Measurements from ENCODE around the gene SASH1.

The SASH1 gene

GRCh38 chr6:148396411-148396810 is 53.8 kb downstream of the SASH1 start:
- TF ChIP-seq GATA3 (IDR thresholded peaks at IDR 0.05; ENCODE audit: low read depth, low read length), result no peak
- TF ChIP-seq GATA2 (IDR thresholded peaks at IDR 0.05; ENCODE audit: low read depth, low read length), result no peak

DNA sequence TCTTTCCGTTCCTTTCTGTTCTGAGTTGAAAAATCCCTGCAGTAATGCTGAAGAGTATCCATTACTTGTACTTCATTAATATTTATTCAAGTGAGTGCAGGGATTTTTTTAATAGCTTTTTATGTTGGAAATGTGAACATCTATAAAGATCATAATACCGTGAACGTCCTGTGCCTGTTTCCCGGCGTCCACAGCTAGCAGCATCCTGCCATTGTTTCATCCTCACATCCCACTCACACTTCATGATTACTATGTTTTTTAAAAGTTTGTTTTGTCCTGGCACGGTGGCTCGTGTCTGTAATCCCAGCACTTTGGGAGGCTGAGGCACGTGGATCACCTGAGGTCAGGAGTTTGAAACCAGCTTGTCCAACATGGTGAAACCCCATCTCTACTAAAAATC is 54.3 kb downstream of the SASH1 start:
- TF ChIP-seq GATA2 (IDR thresholded peaks at IDR 0.05; ENCODE audit: low read depth, low read length), result no peak
- TF ChIP-seq GATA3 (IDR thresholded peaks at IDR 0.05; ENCODE audit: low read depth, low read length), result no peak

GRCh38 chr6:148398244-148398643 is 55.6 kb downstream of the SASH1 start:
- no peak for TF ChIP-seq GATA2 (IDR thresholded peaks at IDR 0.05; ENCODE audit: low read depth, low read length)
- TF ChIP-seq GATA3 (IDR thresholded peaks at IDR 0.05; ENCODE audit: low read depth, low read length), result no peak

- TF ChIP-seq GATA3 (IDR thresholded peaks at IDR 0.05; ENCODE audit: low read depth, low read length), result no peak
- TF ChIP-seq GATA2 (IDR thresholded peaks at IDR 0.05; ENCODE audit: low read depth, low read length), result no peak
These were observed 56.0 kb downstream of the SASH1 start for GRCh38 chr6:148398678-148399077.

DNA sequence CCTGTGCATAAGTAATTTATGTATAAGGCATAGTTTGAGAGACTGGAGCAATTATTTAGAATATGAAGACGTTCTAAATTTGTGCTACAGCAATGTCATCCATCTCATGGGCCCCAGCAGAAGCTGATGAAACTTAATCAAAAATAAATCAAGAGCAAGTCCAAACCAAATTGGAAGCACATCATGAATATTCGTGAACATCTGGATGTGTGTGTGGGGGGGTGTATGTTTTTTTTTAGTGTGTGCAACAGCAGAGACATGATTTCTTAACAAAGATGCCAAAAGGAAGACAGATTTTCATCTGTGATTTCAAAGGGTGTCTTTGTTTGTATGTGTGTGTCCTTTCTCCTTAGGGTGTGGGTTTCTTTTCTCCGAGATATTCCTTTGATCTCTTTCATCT is 58.9 kb downstream of the SASH1 start:
- TF ChIP-seq GATA3 (IDR thresholded peaks at IDR 0.05; ENCODE audit: low read depth, low read length) (no peak), GATA2 (IDR thresholded peaks at IDR 0.05; ENCODE audit: low read depth, low read length) (no peak)

DNA sequence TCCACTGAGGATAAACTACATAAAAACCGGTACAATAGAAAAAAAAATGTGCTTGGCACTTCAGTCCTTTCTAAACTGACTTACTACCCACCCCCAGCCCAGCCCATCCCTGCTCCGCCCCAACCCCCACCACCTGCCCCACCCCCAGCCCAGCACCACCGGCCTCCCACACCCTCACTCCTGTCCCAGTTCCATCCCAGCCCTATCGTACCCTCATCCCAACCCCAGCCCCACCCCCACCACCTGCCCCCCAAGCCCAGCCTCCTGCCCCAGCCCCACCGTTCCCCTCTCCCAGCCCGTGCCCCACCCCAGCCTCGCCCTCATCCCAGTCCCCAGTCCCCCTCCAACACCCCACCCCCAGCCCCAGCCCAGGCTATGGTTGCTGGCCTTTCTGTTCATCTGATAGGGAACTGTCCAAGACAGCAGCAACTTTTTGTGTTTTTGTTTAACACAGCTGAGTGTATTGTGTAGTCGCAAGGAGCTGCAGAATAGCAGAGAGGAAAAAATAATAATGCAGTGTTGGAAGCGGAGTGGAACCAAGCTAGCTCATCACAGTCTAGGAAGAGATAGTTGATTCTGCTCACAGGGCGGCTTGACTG is 61.9 kb downstream of the SASH1 start:
- TF ChIP-seq GATA2 (IDR thresholded peaks at IDR 0.05; ENCODE audit: low read depth, low read length) (no peak), GATA3 (IDR thresholded peaks at IDR 0.05; ENCODE audit: low read depth, low read length) (no peak)

DNA sequence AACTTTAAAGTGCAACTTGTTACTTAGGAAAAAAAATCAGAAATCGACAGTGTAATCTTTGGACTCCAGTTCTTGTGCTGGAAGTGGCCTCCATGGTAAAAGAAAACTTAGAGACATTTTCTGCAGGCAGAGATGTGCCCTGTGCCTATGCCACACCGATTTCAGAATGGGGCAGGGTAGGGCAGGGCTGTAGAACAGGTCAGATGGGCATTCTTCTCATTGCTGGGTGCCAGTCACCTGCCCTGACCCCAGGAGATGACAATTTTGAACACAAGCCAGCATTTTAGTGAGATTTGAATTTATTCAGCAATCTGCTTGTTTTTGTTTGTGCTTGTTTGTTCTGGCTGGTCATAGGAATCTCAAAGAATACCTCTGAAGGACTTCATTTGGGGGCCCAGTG is 63.3 kb downstream of the SASH1 start:
- TF ChIP-seq GATA3 (IDR thresholded peaks at IDR 0.05; ENCODE audit: low read depth, low read length), result no peak
- no peak for TF ChIP-seq GATA2 (IDR thresholded peaks at IDR 0.05; ENCODE audit: low read depth, low read length)

GRCh38 chr6:148406579-148407371 is 64.1 kb downstream of the SASH1 start:
- TF ChIP-seq GATA3 (IDR thresholded peaks at IDR 0.05; ENCODE audit: low read depth, low read length), result no peak
- TF ChIP-seq GATA2 (IDR thresholded peaks at IDR 0.05; ENCODE audit: low read depth, low read length), result no peak

- TF ChIP-seq GATA3 (IDR thresholded peaks at IDR 0.05; ENCODE audit: low read depth, low read length), result no peak
These were observed 64.7 kb downstream of the SASH1 start for GRCh38 chr6:148407372-148407771.

DNA sequence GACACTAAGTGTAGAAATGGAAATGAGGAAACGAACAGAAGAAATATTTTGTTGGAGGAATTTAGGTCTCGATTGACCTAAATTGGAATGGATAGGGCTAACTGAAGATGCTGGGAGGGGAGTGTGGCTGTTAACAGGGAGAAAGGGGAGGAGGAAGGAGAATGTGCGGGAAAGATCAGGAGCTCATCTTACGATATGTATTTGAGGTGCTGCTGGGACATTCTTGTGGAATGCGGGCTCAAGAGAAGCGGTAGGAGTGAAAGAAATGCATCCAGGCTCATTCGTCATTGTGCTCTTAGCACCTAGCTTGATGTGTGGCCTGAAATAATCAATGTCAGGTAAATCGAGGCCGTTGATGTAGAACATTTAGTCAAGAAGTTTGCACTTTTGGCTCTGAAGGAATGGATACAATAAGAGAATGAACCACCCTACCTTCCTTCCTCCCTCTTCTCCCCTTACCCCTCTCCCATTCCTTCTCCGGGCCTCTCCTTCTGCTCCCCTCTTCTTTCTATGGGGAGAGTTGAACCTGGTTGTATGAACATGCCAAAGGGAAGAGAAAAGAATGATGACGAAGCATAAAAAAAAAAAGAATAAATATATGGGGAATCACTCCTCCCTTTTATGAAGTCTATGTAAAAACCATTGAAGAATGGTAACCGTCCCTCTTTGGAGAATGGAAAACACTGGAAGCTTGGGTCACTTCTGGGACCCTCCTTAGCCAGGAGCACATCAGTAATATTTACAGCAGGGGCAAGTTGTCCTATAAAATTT is 70.9 kb downstream of the SASH1 start:
- no peak for TF ChIP-seq GATA2 (IDR thresholded peaks at IDR 0.05; ENCODE audit: low read depth, low read length)
- TF ChIP-seq GATA3 (IDR thresholded peaks at IDR 0.05; ENCODE audit: low read depth, low read length), result no peak

DNA sequence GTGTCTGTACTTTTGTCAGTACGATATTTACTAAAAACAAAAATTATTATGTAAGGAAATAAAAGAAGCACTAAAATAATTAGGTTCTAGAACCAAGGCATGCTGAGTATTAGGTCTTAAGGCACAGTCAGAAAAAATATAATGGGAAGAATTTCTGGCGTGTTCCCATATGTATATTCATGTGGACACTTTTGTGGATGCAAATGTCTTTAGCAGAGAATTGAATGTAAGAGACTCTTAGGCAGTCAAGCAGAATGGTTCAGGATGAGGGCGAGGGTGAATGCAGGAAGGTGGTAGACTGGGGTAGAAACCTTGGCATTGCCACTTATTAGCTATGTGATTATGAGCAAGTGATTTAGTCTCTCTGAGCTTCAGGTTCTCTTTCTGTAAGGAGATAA is 71.5 kb downstream of the SASH1 start:
- no peak for TF ChIP-seq GATA2 (IDR thresholded peaks at IDR 0.05; ENCODE audit: low read depth, low read length)
- no peak for TF ChIP-seq GATA3 (IDR thresholded peaks at IDR 0.05; ENCODE audit: low read depth, low read length)

DNA sequence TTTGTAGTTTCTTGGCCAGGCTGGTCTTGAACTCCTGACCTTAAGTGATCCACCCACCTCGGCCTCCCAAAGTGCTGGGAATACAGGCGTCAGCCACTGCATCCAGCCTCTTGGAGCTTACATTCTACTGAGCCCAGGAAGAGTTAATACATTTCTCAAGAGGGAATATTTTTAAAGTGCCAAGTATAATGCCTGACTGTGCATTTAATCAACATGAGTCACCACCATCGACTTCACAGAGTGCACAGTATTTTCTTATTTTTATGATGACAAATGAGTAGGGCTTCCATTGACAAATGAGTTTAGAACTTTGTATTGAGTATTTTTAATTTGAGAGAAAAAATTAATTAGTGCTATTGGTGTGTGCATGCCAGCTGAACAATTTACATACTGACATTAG is 72.2 kb downstream of the SASH1 start:
- TF ChIP-seq GATA2 (IDR thresholded peaks at IDR 0.05; ENCODE audit: low read depth, low read length) (no peak), GATA3 (IDR thresholded peaks at IDR 0.05; ENCODE audit: low read depth, low read length) (no peak)

DNA sequence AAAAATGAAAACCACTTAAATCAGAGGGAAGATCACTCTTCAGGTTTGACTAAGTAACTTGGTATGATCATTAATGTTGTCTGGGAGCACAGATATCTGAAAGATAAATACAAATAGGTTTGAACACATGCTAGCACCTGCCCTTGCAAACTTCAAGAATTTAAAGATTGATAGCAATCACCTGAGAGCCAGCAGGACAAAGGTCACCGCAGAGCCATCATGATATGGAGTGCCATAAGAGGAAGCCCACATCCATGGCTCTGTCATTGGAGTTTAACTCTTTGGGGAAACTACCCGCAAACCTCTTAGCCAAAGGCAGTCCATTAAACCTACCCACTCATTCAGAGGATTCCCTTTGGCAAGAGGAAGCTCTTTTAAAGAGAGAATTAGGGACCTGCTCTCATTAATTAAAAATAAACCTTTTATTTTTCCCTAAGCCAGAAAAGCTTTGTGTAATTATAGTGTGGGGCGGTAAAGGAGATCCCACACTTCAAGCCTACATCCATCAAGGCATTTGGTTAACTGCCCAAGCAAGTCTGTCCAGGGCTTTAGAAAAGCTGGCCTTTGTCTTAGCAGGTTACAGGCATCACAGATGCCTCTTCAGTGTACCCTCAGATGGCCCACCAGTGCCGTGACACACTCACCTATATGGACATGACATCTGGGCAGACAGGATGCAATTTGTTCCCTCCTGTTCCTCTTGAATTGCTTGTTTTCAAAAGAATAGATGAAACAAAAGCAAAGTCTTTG is 73.0 kb downstream of the SASH1 start:
- TF ChIP-seq GATA2 (IDR thresholded peaks at IDR 0.05; ENCODE audit: low read depth, low read length), result no peak
- no peak for TF ChIP-seq GATA3 (IDR thresholded peaks at IDR 0.05; ENCODE audit: low read depth, low read length)

- TF ChIP-seq GATA2 (IDR thresholded peaks at IDR 0.05; ENCODE audit: low read depth, low read length) (no peak), GATA3 (IDR thresholded peaks at IDR 0.05; ENCODE audit: low read depth, low read length) (no peak)
These were observed 73.8 kb downstream of the SASH1 start for GRCh38 chr6:148416330-148416965.

Data from SH-SY5Y (cell line).